K562 (cell line): Measurements from ENCODE around the gene CHRM4. TPM values are rescaled to one million over a fixed set of nuclear protein-coding genes. Genes with fewer than 3 reads are reported as not detected.

ENCODE experiments used
- BRD4 ChIP-seq: fragments of 200-600 bp; sonication (generic); IDR thresholded peaks from 2 replicates; pipeline ENCODE4 v1.6.1; 2017; ENCODE audit warnings: inconsistent platforms
- HNRNPUL1 ChIP-seq: fragments of 200-400 bp; formaldehyde crosslinking; IDR thresholded peaks from 2 replicates; pipeline ENCODE4 v1.6.1; 2017; ENCODE audit warnings: low read length
- JUNB ChIP-seq: fragments of 450-650 bp; formaldehyde crosslinking; conservative IDR thresholded peaks from 2 replicates; pipeline ENCODE4 v1.4.0; 2020; ENCODE audit warnings: mild to moderate bottlenecking
- MYC ChIP-seq, 2 experiments: fragments of 250-450 bp in 1 of 2; sonication (Bioruptor Pico) in 1 of 2; IDR thresholded peaks; 2 replicates each; pipeline versions ENCODE4 v1.5.1 to v1.6.1; 2012 to 2021; ENCODE audit warnings: low read depth in 2 of 2, borderline replicate concordance in 1 of 2, improper control_type of control experiment in 1 of 2, low read length in 1 of 2, mild to moderate bottlenecking in 1 of 2, moderate library complexity in 1 of 2
- NCOA2 ChIP-seq, 2 experiments: fragments of 450-650 bp; IDR thresholded peaks; 2 replicates each; pipeline ENCODE4 v1.6.1; 2018; ENCODE audit warnings: mild to moderate bottlenecking in 2 of 2, moderate library complexity in 1 of 2; ENCODE audit not compliant: partially characterized antibody in 2 of 2
- NFXL1 ChIP-seq: fragments of 450-650 bp; formaldehyde crosslinking; IDR thresholded peaks from 2 replicates; pipeline ENCODE4 v1.4.0; 2021; ENCODE audit warnings: mild to moderate bottlenecking
- SPI1 ChIP-seq: IDR thresholded peaks from 2 replicates; pipeline ENCODE4 v1.6.1; 2011; ENCODE audit warnings: low read depth, low read length, control low read depth, borderline replicate concordance
- ZC3H4 ChIP-seq: sonication (generic); formaldehyde crosslinking; IDR thresholded peaks from 2 replicates; pipeline ENCODE4 v1.9.0; 2021; ENCODE audit warnings: missing genetic modification reagents, borderline replicate concordance
- ZNF316 ChIP-seq: fragments of 450-650 bp; IDR thresholded peaks from 2 replicates; pipeline ENCODE4 v1.6.1; 2016
- ZNF324 ChIP-seq: fragments of 250-450 bp; sonication (Bioruptor Pico); IDR thresholded peaks from 2 replicates; pipeline ENCODE4 v1.4.0; 2020; ENCODE audit warnings: mild to moderate bottlenecking
- ZNF431 ChIP-seq: sonication (generic); formaldehyde crosslinking; IDR thresholded peaks from 2 replicates; pipeline ENCODE4 v1.8.0; 2022; ENCODE audit warnings: mild to moderate bottlenecking, missing genetic modification reagents
- ZNF609 ChIP-seq: sonication (generic); formaldehyde crosslinking; IDR thresholded peaks from 2 replicates; pipeline ENCODE4 v1.8.1; 2023; ENCODE audit warnings: missing genetic modification reagents, mild to moderate bottlenecking, borderline replicate concordance
- ZNF766 ChIP-seq: fragments of 200-800 bp; sonication (Bioruptor generic); conservative IDR thresholded peaks from 2 replicates; pipeline ENCODE4 v1.6.1; 2016; ENCODE audit warnings: missing genetic modification characterization, missing compliant biosample characterization
- polyA plus RNA-seq, 8 experiments: library from polyadenylated mRNA; depleted of rRNA in 4 of 8; stranded (reverse) in 5 of 8; unstranded in 3 of 8; fragments of >200 nt; fragmentation: Nextera tagmentation in 2 of 8; fragmentation: Illumina TruSeq in 1 of 8; extraction: Ambion mirVana in 2 of 8; extraction: Trizol in 1 of 8; gene quantifications; 2 replicates each; pipeline versions ENCODE4 v1.2.1 to v1.2.3, GENCODE V29; 2011 to 2014; ENCODE audit warnings: inconsistent platforms in 1 of 8, missing spikeins in 1 of 8
- total RNA-seq, 7 experiments: library from RNA; depleted of rRNA in 6 of 7; stranded (reverse); fragments of >200 nt in 6 of 7; fragmentation: Illumina TruSeq in 2 of 7; extraction: Trizol in 2 of 7; gene quantifications; 2 replicates each; pipeline versions ENCODE4 v1.2.1 to v1.2.3, GENCODE V29; 2011 to 2021; ENCODE audit warnings: low replicate concordance in 1 of 7
- TF ChIP-seq, protein P1 (sequence below): fragments of 450-650 bp; formaldehyde crosslinking; IDR thresholded peaks from 2 replicates; pipeline ENCODE4 v1.4.0; 2020; ENCODE audit warnings: mild to moderate bottlenecking, moderate library complexity

The CHRM4 gene
- total and polyA plus RNA-seq, 9 of the 15 experiments (the other 6 are each of a cell fraction or from before 2014, with no cell fraction given): 0.22 to 1.3 (median 0.40) TPM; not detected in 2

GRCh38 chr11:46392421-46393230 is 1.1 kb upstream of the CHRM4 start (continued):
- TF ChIP-seq ZNF609 (CRISPR knock-in tag) (0 out of 2 replicates have a peak, but pooled peaks have one; percentile 36), BRD4 (no peak), NFXL1 (CRISPR knock-in tag) (no peak), NCOA2 (IDR thresholded peaks at IDR 0.05; ENCODE audit: partially characterized antibody in 2 of 2) (no peak), HNRNPUL1 (no peak), ZNF766 (CRISPR knock-in tag) (peak; percentile 86), ZC3H4 (no peak), ZNF316 (no peak), ZNF324 (CRISPR knock-in tag) (no peak), MYC (IDR thresholded peaks at IDR 0.05; ENCODE audit: low read depth, low read length) (peak; percentile 55; the same call in 1 of the 2 replicates), MYC (CRISPR knock-in tag; IDR thresholded peaks at IDR 0.05; ENCODE audit: borderline replicate concordance, low read depth) (no peak), ZNF431 (CRISPR knock-in tag) (peak; percentile 77; the same call in 1 of the 2 replicates), SPI1 (no peak), JUNB (no peak)
- TF ChIP-seq, protein P1, sequence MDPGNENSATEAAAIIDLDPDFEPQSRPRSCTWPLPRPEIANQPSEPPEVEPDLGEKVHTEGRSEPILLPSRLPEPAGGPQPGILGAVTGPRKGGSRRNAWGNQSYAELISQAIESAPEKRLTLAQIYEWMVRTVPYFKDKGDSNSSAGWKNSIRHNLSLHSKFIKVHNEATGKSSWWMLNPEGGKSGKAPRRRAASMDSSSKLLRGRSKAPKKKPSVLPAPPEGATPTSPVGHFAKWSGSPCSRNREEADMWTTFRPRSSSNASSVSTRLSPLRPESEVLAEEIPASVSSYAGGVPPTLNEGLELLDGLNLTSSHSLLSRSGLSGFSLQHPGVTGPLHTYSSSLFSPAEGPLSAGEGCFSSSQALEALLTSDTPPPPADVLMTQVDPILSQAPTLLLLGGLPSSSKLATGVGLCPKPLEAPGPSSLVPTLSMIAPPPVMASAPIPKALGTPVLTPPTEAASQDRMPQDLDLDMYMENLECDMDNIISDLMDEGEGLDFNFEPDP (CRISPR knock-in tag): no peak
